Activated CD8-positive, alpha-beta memory T cell treated with anti-CD3 and anti-CD28 coated beads for 24 hours (primary cell): Measurements from ENCODE around the gene DLX6.

Experiments used
- DNase-seq: peaks from one replicate; pipeline ENCODE4 v3.0.0-alpha.2; 2020

Gene DLX6

GRCh38 chr7:97011536-97012364 lies 6.4 kb downstream of the DLX6 start:
- DNase-seq = no peak

GRCh38 chr7:97012365-97013133 lies 7.2 kb downstream of the DLX6 start:
- no peak for DNase-seq

- DNase-seq = no peak
Measured at GRCh38 chr7:97013134-97013844, 7.9 kb downstream of the DLX6 start.

- no peak for DNase-seq
Measured at GRCh38 chr7:97013845-97014134, 8.4 kb downstream of the DLX6 start.

GRCh38 chr7:97014145-97014750 lies 8.9 kb downstream of the DLX6 start:
- no peak for DNase-seq

GRCh38 chr7:97015279-97015678 lies 9.9 kb downstream of the DLX6 start:
- no peak for DNase-seq

GRCh38 chr7:97015756-97016380 lies 10.5 kb downstream of the DLX6 start:
- no peak for DNase-seq

GRCh38 chr7:97016381-97017191 lies 11.2 kb downstream of the DLX6 start:
- no peak for DNase-seq

GRCh38 chr7:97017192-97018125 lies 12.1 kb downstream of the DLX6 start:
- DNase-seq = no peak

GRCh38 chr7:97018126-97018601 lies 12.8 kb downstream of the DLX6 start:
- DNase-seq = no peak

- no peak for DNase-seq
Measured at GRCh38 chr7:97018791-97019531, 13.6 kb downstream of the DLX6 start.

GRCh38 chr7:97019710-97020225 lies 14.4 kb downstream of the DLX6 start:
- DNase-seq = no peak

GRCh38 chr7:97020601-97020995 lies 15.2 kb downstream of the DLX6 start:
- DNase-seq = no peak

- DNase-seq = no peak
Measured at GRCh38 chr7:97020996-97021746, 15.8 kb downstream of the DLX6 start.

- DNase-seq = no peak
Measured at GRCh38 chr7:97021747-97022490, 16.6 kb downstream of the DLX6 start.

- no peak for DNase-seq
Measured at GRCh38 chr7:97022491-97023306, 17.3 kb downstream of the DLX6 start.
